GM21423 (cell line): ENCODE data around the gene RPS6KA5.

Experiments
- ATAC-seq: cut with Tn5 transposase; IDR thresholded peaks from one replicate; pipeline ENCODE4 v1.9.1; 2021; ENCODE audit warnings: mild to moderate bottlenecking, moderate library complexity; ENCODE audit not compliant: unreplicated experiment

The RPS6KA5 gene

GRCh38 chr14:91031666-91032065, 28.8 kb downstream of the RPS6KA5 start:
- no peak for ATAC-seq

- ATAC-seq, result no peak
These were observed 30.8 kb downstream of the RPS6KA5 start for GRCh38 chr14:91029456-91030217.

- ATAC-seq, result no peak
These were observed 32.9 kb downstream of the RPS6KA5 start for GRCh38 chr14:91027561-91027960.

GRCh38 chr14:91022622-91023028, 37.8 kb downstream of the RPS6KA5 start:
- peak; percentile 90 for ATAC-seq

- ATAC-seq, result peak; percentile 44
These were observed 38.3 kb downstream of the RPS6KA5 start for GRCh38 chr14:91021991-91022621.

GRCh38 chr14:91021115-91021514, 39.3 kb downstream of the RPS6KA5 start:
- no peak for ATAC-seq

GRCh38 chr14:91019673-91020072, 40.8 kb downstream of the RPS6KA5 start:
- no peak for ATAC-seq

- ATAC-seq, result no peak
These were observed 42.0 kb downstream of the RPS6KA5 start for GRCh38 chr14:91018481-91018880.

- no peak for ATAC-seq
These were observed 43.5 kb downstream of the RPS6KA5 start for GRCh38 chr14:91016800-91017410.

- ATAC-seq, result no peak
These were observed 45.0 kb downstream of the RPS6KA5 start for GRCh38 chr14:91015435-91015834.

- ATAC-seq, result no peak
These were observed 48.4 kb downstream of the RPS6KA5 start for GRCh38 chr14:91012045-91012444.

GRCh38 chr14:91010153-91010533, 50.3 kb downstream of the RPS6KA5 start:
- ATAC-seq, result no peak

GRCh38 chr14:91009501-91010152, 50.8 kb downstream of the RPS6KA5 start:
- peak; percentile 93 for ATAC-seq

GRCh38 chr14:91008759-91009409, 51.6 kb downstream of the RPS6KA5 start:
- ATAC-seq, result no peak

- no peak for ATAC-seq
These were observed 54.7 kb downstream of the RPS6KA5 start for GRCh38 chr14:91005716-91006115.

GRCh38 chr14:91004987-91005386, 55.5 kb downstream of the RPS6KA5 start:
- ATAC-seq, result no peak

GRCh38 chr14:90999299-90999698, 61.1 kb downstream of the RPS6KA5 start:
- ATAC-seq, result no peak

GRCh38 chr14:90996967-90997366, 63.5 kb downstream of the RPS6KA5 start:
- ATAC-seq, result no peak

GRCh38 chr14:90995785-90996184, 64.7 kb downstream of the RPS6KA5 start:
- ATAC-seq, result no peak

- ATAC-seq, result no peak
These were observed 66.6 kb downstream of the RPS6KA5 start for GRCh38 chr14:90993792-90994191.
